Kidney epithelial cell (primary cell): Measurements from ENCODE around the gene PAX6. TPM values are rescaled to one million over a fixed set of nuclear protein-coding genes. Genes with fewer than 3 reads are reported as not detected.

Experiments
- DNase-seq: peaks from one replicate; pipeline ENCODE4 v3.0.0-alpha.2; 2010; ENCODE audit warnings: low read depth
- H3K27me3 ChIP-seq: 2 replicates; pipeline ENCODE4 v1.6.0; 2011; ENCODE audit warnings: low read length; ENCODE audit not compliant: control insufficient read depth, insufficient read depth
- H3K36me3 ChIP-seq: 2 replicates; pipeline ENCODE4 v1.5.1; 2011; ENCODE audit warnings: low read length; ENCODE audit not compliant: control insufficient read depth, insufficient read depth
- H3K4me3 ChIP-seq: 2 replicates; pipeline ENCODE4 v1.5.1; 2011; ENCODE audit warnings: low read depth, mild to moderate bottlenecking, control low read depth, low read length
- CTCF ChIP-seq: IDR thresholded peaks from 2 replicates; pipeline ENCODE4 v1.5.1; 2011; ENCODE audit warnings: mild to moderate bottlenecking, moderate library complexity, low read length, control low read depth, inconsistent platforms; ENCODE audit not compliant: insufficient read depth, poor library complexity, severe bottlenecking
- total RNA-seq: library from RNA; depleted of rRNA; stranded (reverse); fragments of >200 nt; gene quantifications from 2 replicates; pipeline ENCODE4 v1.2.3, GENCODE V29; 2015

The PAX6 gene
- total RNA-seq, 1 donor from 2014 or later: 1.1 TPM

- no peak for DNase-seq
- H3K27me3 ChIP-seq: no peaks in the 10 kb centered on the region
- no peak overlapping the region for H3K4me3 ChIP-seq
- TF ChIP-seq CTCF: no peak
- no peaks in the 10 kb centered on the region for H3K36me3 ChIP-seq
Observed at GRCh38 chr11:31740131-31740530, 71.0 kb downstream of the PAX6 start.
